GM10847 (cell line): Measurements from ENCODE around the gene IZUMO1.

Experiments
- POLR2A ChIP-seq: IDR thresholded peaks from 2 replicates; pipeline ENCODE4 v1.6.1; 2011; ENCODE audit not compliant: insufficient read length; ENCODE audit errors: extremely low read depth

IZUMO1 gene

DNA sequence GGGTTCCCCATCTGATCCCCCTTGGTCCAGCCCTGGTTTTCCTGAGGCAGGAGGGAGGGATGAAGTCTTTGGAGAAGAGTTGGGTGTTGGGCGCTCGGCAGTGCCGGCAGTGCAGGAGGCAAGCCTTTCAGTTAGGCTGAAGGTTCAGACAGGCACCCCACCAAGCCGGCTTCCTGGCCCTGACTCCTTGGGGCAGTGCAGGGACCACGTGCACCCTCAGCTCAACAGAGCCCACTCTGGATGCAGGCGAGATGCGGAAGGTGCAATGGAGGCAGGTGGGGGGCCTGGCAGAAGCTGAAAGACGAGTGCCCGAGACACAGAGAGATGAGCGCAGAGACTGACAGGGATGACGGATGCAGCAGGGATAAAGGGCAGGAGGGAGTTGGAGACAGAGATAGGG, 38.2 kb downstream of the IZUMO1 start:
- TF ChIP-seq POLR2A: no peak

DNA sequence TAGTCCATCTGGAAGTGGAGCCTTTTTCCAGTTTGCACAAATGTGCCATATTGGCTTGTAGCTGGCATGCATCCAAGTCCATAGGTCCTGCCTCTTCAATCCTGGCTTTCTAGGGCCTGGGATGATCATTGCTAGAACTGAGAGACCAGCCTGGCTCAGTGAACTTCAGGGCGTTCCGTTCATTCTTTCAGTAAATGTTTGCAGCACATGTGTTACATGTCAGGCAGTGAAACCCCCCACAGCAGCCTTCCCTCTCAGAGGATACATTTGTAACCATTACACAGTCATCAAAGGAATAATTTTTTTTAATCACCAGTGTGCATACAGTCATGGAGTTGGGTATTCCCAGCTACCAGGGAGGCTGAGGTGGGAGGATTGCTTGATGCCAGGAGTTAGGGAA, 41.3 kb downstream of the IZUMO1 start:
- TF ChIP-seq POLR2A: no peak

DNA sequence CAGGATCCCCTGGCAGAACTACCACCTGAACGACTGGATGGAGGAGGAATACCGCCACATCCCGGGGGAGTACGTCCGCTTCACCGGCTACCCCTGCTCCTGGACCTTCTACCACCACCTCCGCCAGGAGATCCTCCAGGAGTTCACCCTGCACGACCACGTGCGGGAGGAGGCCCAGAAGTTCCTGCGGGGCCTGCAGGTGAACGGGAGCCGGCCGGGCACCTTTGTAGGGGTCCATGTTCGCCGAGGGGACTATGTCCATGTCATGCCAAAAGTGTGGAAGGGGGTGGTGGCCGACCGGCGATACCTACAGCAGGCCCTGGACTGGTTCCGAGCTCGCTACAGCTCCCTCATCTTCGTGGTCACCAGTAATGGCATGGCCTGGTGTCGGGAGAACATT, 43.4 kb downstream of the IZUMO1 start:
- TF ChIP-seq POLR2A: no peak

DNA sequence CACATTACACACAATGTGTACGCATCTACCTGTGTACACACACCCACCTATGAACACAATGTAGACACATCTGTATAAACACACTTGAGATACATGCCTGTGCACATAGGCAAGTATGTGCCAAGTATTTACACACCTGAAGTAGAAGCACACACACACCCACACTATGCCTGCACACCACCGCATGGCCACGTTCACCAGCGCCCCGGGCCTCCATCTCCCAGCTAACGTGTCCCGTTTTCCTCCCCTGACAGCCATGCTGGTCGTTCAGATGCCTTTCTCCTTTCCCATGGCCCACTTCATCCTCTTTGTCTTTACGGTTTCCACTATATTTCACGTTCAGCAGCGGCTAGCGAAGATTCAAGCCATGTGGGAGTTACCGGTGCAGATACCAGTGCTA, 44.0 kb downstream of the IZUMO1 start:
- no peak for TF ChIP-seq POLR2A

DNA sequence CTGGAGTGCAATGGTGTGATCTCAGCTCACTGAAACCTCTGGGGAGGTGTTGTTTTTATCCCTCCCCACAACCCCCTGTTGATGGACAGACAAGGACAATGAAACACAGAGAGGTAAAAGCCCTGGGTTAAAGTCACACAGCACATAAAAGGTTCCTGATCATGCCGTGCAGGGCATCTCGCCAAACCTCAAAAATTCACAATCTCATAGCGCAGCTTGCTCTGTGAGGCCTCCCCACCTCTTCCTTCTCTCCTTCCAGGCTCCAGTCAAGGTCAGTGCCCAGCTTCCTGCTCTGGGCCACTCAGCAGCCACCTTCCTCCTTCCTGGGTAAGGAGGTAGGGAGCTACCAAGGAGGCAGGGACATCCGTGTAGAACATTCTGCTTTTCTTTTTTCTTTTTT, 48.7 kb downstream of the IZUMO1 start:
- no peak for TF ChIP-seq POLR2A

DNA sequence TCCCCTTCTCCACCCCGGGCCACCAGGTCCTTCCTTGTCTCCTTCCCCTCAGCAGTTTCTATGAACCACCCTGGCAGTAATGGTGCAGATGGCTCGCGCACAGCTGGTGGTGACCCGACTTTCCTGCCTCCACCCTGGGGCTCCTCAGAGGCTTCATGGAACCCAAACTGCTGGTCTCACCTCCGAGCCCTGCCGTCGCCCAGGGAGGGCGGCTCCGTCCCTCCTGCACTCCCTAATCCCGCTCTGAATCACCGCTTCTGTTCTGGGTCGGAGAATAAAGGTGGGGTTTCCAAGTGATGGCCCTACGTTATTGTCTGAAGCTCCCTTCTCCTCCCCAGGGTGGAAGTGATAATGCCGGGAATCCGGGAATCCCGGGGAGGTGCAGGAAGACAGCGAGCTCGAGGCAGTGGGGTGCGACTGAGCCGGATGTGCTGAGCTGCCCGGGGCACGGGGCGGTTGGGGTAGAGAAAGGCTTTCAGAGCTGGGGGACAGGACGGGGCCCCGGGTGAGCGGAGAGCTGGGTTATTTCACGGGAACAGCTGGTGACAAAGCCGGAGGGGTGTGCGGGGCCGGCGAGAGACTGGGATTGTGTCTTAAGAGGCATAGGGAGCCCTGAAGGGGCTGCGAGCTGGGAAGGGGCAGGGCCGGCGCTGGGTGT, 50.2 kb downstream of the IZUMO1 start:
- no peak for TF ChIP-seq POLR2A

DNA sequence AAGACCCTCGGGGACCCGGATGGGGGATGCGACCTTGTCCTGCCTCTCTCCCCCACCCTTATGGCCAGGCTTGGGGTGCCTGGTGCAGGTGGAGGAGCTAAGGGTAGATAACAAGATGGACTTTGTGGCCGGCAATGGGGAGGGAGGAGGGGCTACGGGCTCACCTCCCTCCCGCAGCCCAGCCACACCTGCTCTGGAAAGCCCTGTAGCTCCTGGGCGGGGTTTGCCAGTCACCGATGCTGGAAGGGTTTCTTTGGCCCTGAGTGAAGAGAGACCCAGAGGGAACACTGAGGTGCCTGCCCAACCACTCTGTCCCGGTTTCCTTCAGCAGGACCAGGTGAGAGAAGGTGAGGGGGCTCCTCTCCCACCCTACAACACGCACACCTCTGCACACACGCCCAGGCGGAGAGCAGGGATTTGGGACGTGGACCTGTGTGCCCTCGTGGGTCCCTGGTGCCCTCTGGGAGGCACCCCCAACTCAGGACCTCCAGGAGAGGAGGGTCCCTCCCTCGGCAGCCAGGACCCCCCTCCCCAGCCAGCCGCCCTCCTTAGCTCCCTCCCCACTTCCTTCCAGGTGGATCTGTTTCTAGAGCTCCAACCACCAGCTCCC, 50.9 kb downstream of the IZUMO1 start, which contains the start of gene FUT2:
TSS of gene FUT2 (plus strand) at position 229 of the 610 bp plus-strand sequence. CDS start 6,986 bp downstream, outside the sequence.
- TF ChIP-seq POLR2A: no peak
